Amniotic stem cell (primary cell): ENCODE measurements around the gene RGS14.
"Not testable (repeated sequence)": the region's sequence is repeated elsewhere in the genome, so short reads cannot be mapped to it uniquely, and the experiment has no call there.

Source experiments
- DNase-seq: peaks from one replicate; lab custom pipeline; 2025; lab: John Stamatoyannopoulos, UW

RGS14 gene

GRCh38 chr5:177328545-177329231 lies 29.0 kb upstream of the RGS14 start:
- DNase-seq, result no peak

- DNase-seq, result no peak
These were observed 27.8 kb upstream of the RGS14 start for GRCh38 chr5:177329883-177330282.

DNA sequence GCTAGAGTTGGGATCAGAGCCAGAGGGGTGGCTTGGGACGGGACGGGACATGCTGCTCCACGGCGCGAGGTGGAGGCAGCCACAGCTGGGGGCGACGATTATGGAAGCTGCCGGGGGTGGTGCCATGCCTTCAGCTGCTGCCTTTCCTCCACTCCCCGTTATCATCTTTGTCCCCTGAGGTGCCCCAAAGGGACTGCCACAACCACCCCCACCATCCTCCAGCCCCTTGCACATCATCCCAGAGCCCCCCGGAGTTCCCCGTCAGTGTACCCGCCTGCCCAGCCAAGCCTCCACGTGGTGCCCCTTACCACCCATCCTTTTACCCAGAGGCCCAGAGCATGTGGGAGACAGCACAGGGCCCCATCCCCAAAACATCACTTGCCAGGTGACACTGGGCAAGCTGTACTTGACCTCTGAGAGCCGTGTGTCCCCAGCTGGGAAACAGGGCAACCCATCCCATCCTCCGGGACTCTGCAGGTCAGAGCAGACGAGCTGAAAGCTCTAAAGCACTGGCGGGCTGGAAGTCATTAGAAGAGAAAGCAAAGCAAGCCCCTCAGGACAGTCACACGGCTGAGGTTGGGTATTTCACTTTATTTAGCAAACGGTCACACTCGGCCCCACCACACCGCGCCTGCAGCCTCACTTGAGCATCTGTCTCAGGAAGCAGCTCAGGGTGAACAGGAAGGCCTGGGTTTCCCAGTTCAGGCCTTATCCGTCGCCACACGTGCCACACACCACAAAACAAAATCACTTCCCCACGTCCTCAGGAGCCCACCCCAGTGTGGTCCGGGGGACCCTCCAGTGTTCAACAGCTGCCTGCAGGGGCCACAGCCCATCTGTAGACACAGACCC lies 26.5 kb upstream of the RGS14 start:
- DNase-seq, result no peak

- DNase-seq, result no peak
These were observed 25.5 kb upstream of the RGS14 start for GRCh38 chr5:177332031-177332895.

DNA sequence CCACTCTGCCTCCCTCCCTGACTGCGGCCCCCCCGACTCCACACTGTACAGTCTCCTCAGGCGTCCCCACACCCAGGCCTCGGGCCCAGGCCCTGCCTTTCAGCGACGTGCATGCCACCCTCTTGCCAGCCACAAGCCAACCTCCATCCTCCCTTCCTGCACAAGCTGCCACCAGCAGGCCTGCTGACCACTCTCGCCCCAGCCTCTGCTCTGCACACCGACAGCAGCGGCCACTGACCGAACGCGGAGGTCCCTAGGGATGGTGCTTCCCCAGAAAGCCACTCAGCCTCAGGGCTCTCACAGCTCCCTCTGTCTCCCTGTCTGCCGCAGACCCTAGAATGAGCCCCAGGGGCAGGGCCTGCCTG lies 24.8 kb upstream of the RGS14 start:
- DNase-seq, result no peak

DNA sequence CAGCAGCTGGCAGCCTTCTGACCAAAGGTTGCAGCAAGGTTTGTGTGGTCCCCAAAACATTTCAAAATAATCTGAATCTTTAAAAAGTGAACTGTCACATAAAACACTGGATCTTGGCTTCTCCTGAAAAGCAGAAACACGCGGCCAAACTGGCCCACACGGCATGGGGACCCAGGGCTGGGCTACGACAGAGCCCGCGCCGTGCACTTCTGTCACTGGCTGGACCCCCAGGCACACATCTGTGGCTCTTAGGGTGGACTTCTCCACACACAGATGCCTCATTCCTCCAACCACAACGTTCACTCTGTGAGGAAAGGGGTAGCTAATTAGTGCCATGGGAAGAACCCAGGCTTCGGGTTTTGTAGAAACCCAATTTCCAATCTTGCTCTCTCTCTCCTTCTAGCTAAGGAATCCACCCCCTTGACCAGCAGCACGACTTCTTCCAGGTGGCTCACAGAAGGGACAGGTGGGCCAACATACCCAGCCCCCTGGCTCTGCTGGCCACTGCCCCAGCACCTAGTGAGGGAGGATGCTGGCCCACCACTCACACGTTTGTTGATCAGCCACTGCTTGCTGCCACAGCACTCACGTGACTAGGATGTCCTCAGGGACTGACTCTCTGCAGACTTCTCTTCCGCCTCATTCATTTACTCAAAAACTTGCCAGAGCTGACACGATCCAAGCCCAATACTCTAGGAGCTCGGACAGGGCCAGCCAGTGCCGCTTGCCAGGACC lies 24.1 kb upstream of the RGS14 start:
- no peak for DNase-seq

GRCh38 chr5:177334155-177334551 lies 23.6 kb upstream of the RGS14 start:
- no peak for DNase-seq

DNA sequence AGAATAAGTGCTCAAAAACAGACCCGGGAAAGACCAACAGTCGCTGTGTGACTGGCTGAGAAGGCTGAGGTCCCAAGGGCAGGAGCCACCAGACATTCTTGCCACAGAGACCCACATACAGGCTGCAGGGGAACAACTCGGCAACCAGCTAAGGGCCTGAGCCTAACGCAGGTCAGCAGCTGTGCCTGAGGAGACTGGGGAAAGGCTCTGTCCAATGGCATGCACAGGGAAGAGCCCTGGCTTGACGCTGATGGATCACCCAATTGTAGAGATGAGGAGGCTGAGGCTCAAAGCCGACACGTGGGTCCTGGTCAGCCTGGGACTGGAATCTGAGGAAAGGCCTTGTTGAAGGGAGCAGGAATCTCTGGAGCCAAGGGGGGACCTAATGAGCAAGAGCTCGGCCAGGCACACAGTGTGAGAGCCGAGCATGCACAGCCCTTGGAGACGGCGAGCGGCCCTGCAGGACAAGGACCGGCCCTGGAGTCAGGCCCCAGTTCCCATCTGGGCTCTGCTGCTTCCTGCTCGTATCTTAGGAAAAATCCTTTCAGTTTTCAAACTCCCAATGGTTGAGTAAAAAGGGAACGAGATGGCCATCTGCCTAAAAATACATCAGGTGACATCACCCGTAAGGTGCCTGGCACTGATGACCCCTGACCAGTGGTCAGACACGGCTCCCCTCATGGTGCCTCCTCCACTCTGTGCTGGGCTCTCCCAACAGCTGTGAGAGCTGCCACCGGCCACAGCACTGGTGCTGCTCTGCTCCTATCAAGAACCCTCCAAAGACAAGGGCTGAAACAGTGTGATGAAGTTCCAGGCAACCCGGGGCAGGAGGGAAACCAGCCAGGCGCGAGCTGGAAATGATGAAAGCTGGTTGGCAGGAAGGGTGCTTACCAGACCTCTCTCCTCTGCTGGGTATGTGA lies 22.7 kb upstream of the RGS14 start:
- DNase-seq, result no peak

GRCh38 chr5:177335701-177336065 lies 22.0 kb upstream of the RGS14 start:
- DNase-seq, result no peak

GRCh38 chr5:177336112-177336511 lies 21.6 kb upstream of the RGS14 start:
- no peak for DNase-seq

GRCh38 chr5:177336603-177337494 lies 20.9 kb upstream of the RGS14 start:
- DNase-seq, result no peak

DNA sequence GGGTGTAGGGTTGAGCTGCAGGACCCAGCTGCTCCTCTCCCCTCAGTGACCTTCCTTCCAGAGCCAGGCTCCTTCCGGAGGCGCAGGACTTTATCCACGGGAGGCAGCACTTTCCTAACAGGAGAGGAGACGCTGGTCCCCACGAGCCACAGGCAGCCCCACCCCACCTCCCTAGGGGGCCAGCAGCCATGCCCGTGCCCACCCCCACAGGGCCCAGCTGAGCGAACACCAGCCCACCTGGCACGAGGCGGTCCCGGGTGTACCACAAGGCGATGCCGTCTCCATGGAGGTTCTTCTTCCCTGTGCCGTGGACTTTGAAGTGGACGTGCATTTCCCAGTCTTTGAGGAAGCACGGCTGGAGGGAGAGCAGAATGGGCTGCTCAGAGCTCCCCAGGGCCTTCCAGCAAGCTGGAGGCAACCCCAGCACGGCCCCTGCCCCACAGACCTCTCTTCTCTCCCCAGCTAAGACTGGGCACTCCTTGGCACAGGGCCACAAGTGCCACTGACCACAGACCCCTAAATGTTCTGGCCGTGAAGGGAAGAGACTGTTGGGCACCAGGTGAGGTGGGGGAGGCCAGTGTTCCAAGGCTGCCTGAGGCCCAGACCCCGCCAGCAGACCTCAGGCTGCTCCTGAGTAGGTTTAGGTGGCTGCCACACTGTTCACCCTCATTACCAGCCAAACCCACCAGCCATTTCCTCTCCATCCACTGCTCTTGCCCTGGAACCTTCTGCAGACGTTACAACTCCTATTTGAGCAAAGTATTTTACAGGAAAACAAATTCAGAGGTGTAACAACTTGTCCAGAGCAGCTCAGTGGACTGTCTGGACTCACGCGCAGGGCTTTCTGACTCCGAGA lies 19.2 kb upstream of the RGS14 start:
- no peak for DNase-seq

DNA sequence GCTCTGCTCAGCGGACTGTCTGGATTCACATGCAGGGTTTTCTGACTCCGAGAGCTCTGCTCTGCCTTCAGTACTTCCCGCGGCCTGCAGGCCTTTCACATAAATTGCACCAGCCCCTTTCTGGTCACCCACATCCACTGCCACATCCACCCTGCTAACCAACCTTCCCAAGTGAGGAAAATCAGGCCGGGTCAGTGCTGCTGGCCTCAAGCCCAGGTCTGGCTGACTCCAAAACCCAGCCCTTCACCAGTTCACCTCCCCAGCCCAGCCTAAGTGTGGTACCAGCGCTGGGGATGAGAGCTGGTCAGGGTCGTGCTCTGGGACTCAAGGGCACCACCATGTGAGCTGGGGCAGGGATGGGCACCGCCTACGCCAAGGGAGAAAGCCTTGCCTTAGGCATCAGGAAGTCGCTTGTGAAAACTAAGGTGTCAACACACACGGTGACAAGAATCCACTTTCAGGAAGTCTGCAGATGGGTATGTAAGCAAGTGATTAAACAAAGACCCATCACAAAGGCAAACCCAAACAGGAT lies 18.6 kb upstream of the RGS14 start:
- DNase-seq, result no peak

- not testable (repeated sequence) for DNase-seq
These were observed 14.7 kb upstream of the RGS14 start for GRCh38 chr5:177343000-177343399.

- no peak for DNase-seq
These were observed 13.9 kb upstream of the RGS14 start for GRCh38 chr5:177343777-177344176.

GRCh38 chr5:177344891-177345290 lies 12.8 kb upstream of the RGS14 start:
- DNase-seq, result no peak

- DNase-seq, result no peak
These were observed 10.9 kb upstream of the RGS14 start for GRCh38 chr5:177346820-177347219.

DNA sequence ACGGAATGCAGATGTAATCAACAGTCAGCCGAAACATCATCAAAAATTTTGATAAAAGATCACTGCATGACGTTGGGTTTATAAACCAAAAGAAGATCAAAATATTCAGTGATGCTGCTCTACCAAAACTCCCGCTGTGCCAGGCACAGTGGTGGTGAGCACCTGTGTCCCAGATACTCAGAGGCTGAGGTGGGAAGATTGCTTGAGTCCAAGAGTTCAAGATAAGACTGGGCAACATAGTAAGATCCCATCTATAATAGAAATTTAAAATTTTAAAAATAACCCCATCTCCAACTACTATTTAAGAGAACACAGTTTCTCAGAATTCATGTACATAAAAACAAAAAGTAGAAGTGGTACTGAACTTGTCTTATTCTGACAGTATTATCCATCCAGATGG lies 10.0 kb upstream of the RGS14 start:
- DNase-seq, result no peak

- DNase-seq, result no peak
These were observed 8.4 kb upstream of the RGS14 start for GRCh38 chr5:177349362-177349647.
